ENCODE results near the gene SSU72.
"Not testable (repeated sequence)": the region's sequence is repeated elsewhere in the genome, so short reads cannot be mapped to it uniquely, and the experiment has no call there.

SSU72 gene

DNA sequence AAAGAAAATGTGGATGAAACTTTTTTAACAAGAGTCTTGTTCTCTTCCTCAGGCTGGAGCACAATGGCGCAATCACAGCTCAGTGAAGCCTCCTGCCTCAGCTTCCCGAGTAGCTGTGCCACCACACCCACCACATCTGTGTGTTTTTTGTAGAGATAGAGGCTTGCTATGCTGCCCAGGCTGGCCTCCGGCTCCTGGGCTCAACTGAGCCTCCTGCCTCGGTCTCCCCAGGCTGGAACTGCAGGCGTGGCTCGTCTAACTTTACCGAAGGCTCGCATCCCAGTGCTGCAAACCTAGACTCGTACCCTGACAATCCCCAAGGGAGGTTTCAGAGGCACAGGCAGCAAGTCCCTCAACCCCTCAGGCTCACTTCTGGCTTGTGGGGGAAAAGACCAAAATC lies 14.5 kb downstream of the SSU72 start:
- H3K36me3 ChIP-seq (ENCODE audit: control insufficient read depth in 1 of 2, insufficient read depth in 2 of 2, low read length in 2 of 2), result peaks cover 45 to 57% of the 10 kb centered on the region in 2 experiments
- no peak overlapping the region for H2BK12ac ChIP-seq (ENCODE audit: low read length)
- no peak overlapping the region for H3K4me2 ChIP-seq (ENCODE audit: low read length)
- H3K4ac ChIP-seq (ENCODE audit: low read depth, low read length), result no peak overlapping the region
- no peak overlapping the region for H3K27ac ChIP-seq (ENCODE audit: low read depth, low read length)
- H3K14ac ChIP-seq (ENCODE audit: low read length), result no peak overlapping the region
- H4K91ac ChIP-seq (ENCODE audit: low read depth, low read length), result no peak overlapping the region
- no peak overlapping the region for H3K18ac ChIP-seq (ENCODE audit: low read length)
- WGBS (ENCODE audit: extremely low coverage, insufficient coverage, insufficient read length), result no CpG with 5 or more reads among the region's 9 CpGs
- H3K79me1 ChIP-seq (ENCODE audit: low read length), result no peaks in the 10 kb centered on the region
- H3K4me1 ChIP-seq (ENCODE audit: control insufficient read depth in 1 of 2, insufficient read depth in 2 of 2, low read length in 2 of 2), result peaks cover 2% of the 10 kb centered on the region in 2 experiments
- no peak overlapping the region for H4K12ac ChIP-seq (ENCODE audit: low read depth, low read length)
- no peak overlapping the region for H2AK5ac ChIP-seq (ENCODE audit: low read length)
- H3K79me2 ChIP-seq (ENCODE audit: control insufficient read depth, insufficient read depth, low read length, poor library complexity), result no peaks in the 10 kb centered on the region
- no peak overlapping the region for H2BK5ac ChIP-seq (ENCODE audit: low read depth, low read length, poor library complexity)
- no peak overlapping the region for H3K9ac ChIP-seq (ENCODE audit: low read length)
- no peaks in the 10 kb centered on the region for H3K27me3 ChIP-seq (ENCODE audit: insufficient read depth, low read length)
- no peak overlapping the region for H2AFZ ChIP-seq (ENCODE audit: insufficient read depth, low read length, poor library complexity)
- no peak for DNase-seq
- no peak overlapping the region for H3K23ac ChIP-seq (ENCODE audit: low read length)
- H2BK120ac ChIP-seq (ENCODE audit: insufficient read depth, low read length, poor library complexity), result no peak overlapping the region
- no peak overlapping the region for H3K4me3 ChIP-seq (ENCODE audit: low read depth, low read length)
- no peak overlapping the region for H4K8ac ChIP-seq (ENCODE audit: low read depth, low read length)
- H3K9me3 ChIP-seq (ENCODE audit: insufficient read depth, low read depth, low read length), result no peaks in the 10 kb centered on the region

DNA sequence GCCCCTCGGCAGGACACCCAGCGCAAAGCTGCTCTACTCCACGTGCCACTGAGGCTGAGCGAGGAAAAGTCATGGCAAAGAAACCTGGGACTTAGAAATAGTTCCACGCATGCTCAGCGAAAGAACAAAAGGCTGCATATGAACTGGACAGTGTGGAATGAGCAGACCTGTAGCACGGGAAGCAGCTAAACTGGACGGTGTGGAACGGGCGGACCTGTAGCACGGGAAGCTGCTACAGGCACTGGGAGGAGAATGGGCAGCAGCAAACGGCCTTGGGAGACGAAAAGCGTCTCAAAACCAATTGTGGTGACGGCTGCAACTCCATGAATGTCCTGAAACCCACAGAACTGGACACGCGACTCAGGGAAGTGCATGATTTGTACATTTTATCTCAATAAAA lies 15.6 kb downstream of the SSU72 start:
- Histone ChIP-seq H3K9me3 (ENCODE audit: insufficient read depth, low read depth, low read length) (no peaks in the 10 kb centered on the region), H2AFZ (ENCODE audit: insufficient read depth, low read length, poor library complexity) (no peak overlapping the region), H3K36me3 (ENCODE audit: control insufficient read depth in 1 of 2, insufficient read depth in 2 of 2, low read length in 2 of 2) (peaks cover 43 to 54% of the 10 kb centered on the region in 2 experiments), H4K8ac (ENCODE audit: low read depth, low read length) (no peak overlapping the region), H3K14ac (ENCODE audit: low read length) (no peak overlapping the region), H3K4me1 (ENCODE audit: control insufficient read depth in 1 of 2, insufficient read depth in 2 of 2, low read length in 2 of 2) (peaks cover 2% of the 10 kb centered on the region in 2 experiments), H3K27me3 (ENCODE audit: insufficient read depth, low read length) (no peaks in the 10 kb centered on the region), H2AK5ac (ENCODE audit: low read length) (no peak overlapping the region), H3K79me1 (ENCODE audit: low read length) (no peaks in the 10 kb centered on the region), H4K91ac (ENCODE audit: low read depth, low read length) (no peak overlapping the region), H2BK120ac (ENCODE audit: insufficient read depth, low read length, poor library complexity) (no peak overlapping the region), H3K23ac (ENCODE audit: low read length) (no peak overlapping the region), H3K18ac (ENCODE audit: low read length) (no peak overlapping the region), H3K4me2 (ENCODE audit: low read length) (no peak overlapping the region), H2BK5ac (ENCODE audit: low read depth, low read length, poor library complexity) (no peak overlapping the region), H4K12ac (ENCODE audit: low read depth, low read length) (peak overlapping the region; percentile 25), H3K9ac (ENCODE audit: low read length) (no peak overlapping the region), H3K79me2 (ENCODE audit: control insufficient read depth, insufficient read depth, low read length, poor library complexity) (no peaks in the 10 kb centered on the region), H2BK12ac (ENCODE audit: low read length) (no peak overlapping the region), H3K27ac (ENCODE audit: low read depth, low read length) (peak overlapping the region; percentile 36), H3K4ac (ENCODE audit: low read depth, low read length) (no peak overlapping the region), H3K4me3 (ENCODE audit: low read depth, low read length) (no peak overlapping the region)
- no CpG with 5 or more reads among the region's 17 CpGs for WGBS (ENCODE audit: extremely low coverage, insufficient coverage, insufficient read length)
- no peak for DNase-seq

GRCh38 chr1:1558591-1558990 lies 16.1 kb downstream of the SSU72 start:
- no CpG with 5 or more reads among the region's 4 CpGs for WGBS (ENCODE audit: extremely low coverage, insufficient coverage, insufficient read length)
- Histone ChIP-seq H3K27me3 (ENCODE audit: insufficient read depth, low read length) (no peaks in the 10 kb centered on the region), H3K9me3 (ENCODE audit: insufficient read depth, low read depth, low read length) (no peaks in the 10 kb centered on the region), H3K23ac (ENCODE audit: low read length) (no peak overlapping the region), H2BK5ac (ENCODE audit: low read depth, low read length, poor library complexity) (no peak overlapping the region), H3K4ac (ENCODE audit: low read depth, low read length) (no peak overlapping the region), H3K9ac (ENCODE audit: low read length) (no peak overlapping the region), H2AFZ (ENCODE audit: insufficient read depth, low read length, poor library complexity) (no peak overlapping the region), H4K91ac (ENCODE audit: low read depth, low read length) (no peak overlapping the region), H3K36me3 (ENCODE audit: control insufficient read depth in 1 of 2, insufficient read depth in 2 of 2, low read length in 2 of 2) (peaks cover 41 to 51% of the 10 kb centered on the region in 2 experiments), H3K4me2 (ENCODE audit: low read length) (no peak overlapping the region), H2BK120ac (ENCODE audit: insufficient read depth, low read length, poor library complexity) (no peak overlapping the region), H3K27ac (ENCODE audit: low read depth, low read length) (peak overlapping the region; percentile 36), H2BK12ac (ENCODE audit: low read length) (no peak overlapping the region), H3K18ac (ENCODE audit: low read length) (no peak overlapping the region), H4K8ac (ENCODE audit: low read depth, low read length) (no peak overlapping the region), H3K79me1 (ENCODE audit: low read length) (no peaks in the 10 kb centered on the region), H3K4me1 (ENCODE audit: control insufficient read depth in 1 of 2, insufficient read depth in 2 of 2, low read length in 2 of 2) (peaks cover 2% of the 10 kb centered on the region in 2 experiments), H4K12ac (ENCODE audit: low read depth, low read length) (no peak overlapping the region), H3K79me2 (ENCODE audit: control insufficient read depth, insufficient read depth, low read length, poor library complexity) (no peaks in the 10 kb centered on the region), H3K14ac (ENCODE audit: low read length) (no peak overlapping the region), H2AK5ac (ENCODE audit: low read length) (no peak overlapping the region), H3K4me3 (ENCODE audit: low read depth, low read length) (no peak overlapping the region)
- no peak for DNase-seq

DNA sequence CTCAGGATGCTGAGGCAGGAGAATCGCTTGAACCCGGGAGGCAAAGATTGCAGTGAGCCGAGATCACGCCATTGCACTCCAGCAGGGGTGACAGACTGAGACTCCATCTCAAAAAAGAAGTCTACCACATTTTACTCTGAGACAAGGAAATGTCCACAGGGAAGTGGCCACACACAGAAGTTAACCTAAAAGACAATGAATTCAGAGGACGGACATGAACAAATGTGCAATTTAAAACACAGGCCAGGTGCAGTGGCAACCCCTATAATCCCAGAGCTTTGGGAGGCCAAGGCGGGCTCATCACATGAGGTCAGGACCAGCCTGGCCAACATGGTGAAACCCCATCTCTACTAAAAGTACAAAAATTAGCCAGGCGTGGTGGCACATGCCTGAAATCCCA lies 17.0 kb downstream of the SSU72 start:
- H3K27me3 ChIP-seq (ENCODE audit: insufficient read depth, low read length); H3K4me1 ChIP-seq (ENCODE audit: control insufficient read depth in 1 of 2, insufficient read depth in 2 of 2, low read length in 2 of 2); H3K27ac ChIP-seq (ENCODE audit: low read depth, low read length); H3K9ac ChIP-seq (ENCODE audit: low read length); H4K8ac ChIP-seq (ENCODE audit: low read depth, low read length); H2AFZ ChIP-seq (ENCODE audit: insufficient read depth, low read length, poor library complexity); H3K4me3 ChIP-seq (ENCODE audit: low read depth, low read length); H4K12ac ChIP-seq (ENCODE audit: low read depth, low read length); H3K79me2 ChIP-seq (ENCODE audit: control insufficient read depth, insufficient read depth, low read length, poor library complexity); H3K79me1 ChIP-seq (ENCODE audit: low read length); H3K23ac ChIP-seq (ENCODE audit: low read length); H3K18ac ChIP-seq (ENCODE audit: low read length); H3K4ac ChIP-seq (ENCODE audit: low read depth, low read length); H3K9me3 ChIP-seq (ENCODE audit: insufficient read depth, low read depth, low read length); H2BK5ac ChIP-seq (ENCODE audit: low read depth, low read length, poor library complexity); DNase-seq; H3K4me2 ChIP-seq (ENCODE audit: low read length); H2BK12ac ChIP-seq (ENCODE audit: low read length); H2AK5ac ChIP-seq (ENCODE audit: low read length); H3K14ac ChIP-seq (ENCODE audit: low read length); H4K91ac ChIP-seq (ENCODE audit: low read depth, low read length); H2BK120ac ChIP-seq (ENCODE audit: insufficient read depth, low read length, poor library complexity): not testable (repeated sequence)
- peaks cover 33 to 44% of the 10 kb centered on the region in 2 experiments for H3K36me3 ChIP-seq (ENCODE audit: control insufficient read depth in 1 of 2, insufficient read depth in 2 of 2, low read length in 2 of 2)
- no CpG with 5 or more reads among the region's 7 CpGs for WGBS (ENCODE audit: extremely low coverage, insufficient coverage, insufficient read length)
